Endothelial cell of coronary artery (primary cell): Measurements from ENCODE around the gene MRLN. TPM values are rescaled to one million over a fixed set of nuclear protein-coding genes. Genes with fewer than 3 reads are reported as not detected.

Experiments used
- total RNA-seq: library from RNA; depleted of rRNA; stranded (reverse); fragments of >200 nt; gene quantifications from 2 replicates; pipeline ENCODE4 v1.2.3, GENCODE V29; 2014

The MRLN gene
- total RNA-seq, result not detected in 2 replicates

GRCh38 chr10:59753267-59753666, at the start of gene MRLN:
Gene MRLN, minus strand, starts transcription at chr10:59753455.

DNA sequence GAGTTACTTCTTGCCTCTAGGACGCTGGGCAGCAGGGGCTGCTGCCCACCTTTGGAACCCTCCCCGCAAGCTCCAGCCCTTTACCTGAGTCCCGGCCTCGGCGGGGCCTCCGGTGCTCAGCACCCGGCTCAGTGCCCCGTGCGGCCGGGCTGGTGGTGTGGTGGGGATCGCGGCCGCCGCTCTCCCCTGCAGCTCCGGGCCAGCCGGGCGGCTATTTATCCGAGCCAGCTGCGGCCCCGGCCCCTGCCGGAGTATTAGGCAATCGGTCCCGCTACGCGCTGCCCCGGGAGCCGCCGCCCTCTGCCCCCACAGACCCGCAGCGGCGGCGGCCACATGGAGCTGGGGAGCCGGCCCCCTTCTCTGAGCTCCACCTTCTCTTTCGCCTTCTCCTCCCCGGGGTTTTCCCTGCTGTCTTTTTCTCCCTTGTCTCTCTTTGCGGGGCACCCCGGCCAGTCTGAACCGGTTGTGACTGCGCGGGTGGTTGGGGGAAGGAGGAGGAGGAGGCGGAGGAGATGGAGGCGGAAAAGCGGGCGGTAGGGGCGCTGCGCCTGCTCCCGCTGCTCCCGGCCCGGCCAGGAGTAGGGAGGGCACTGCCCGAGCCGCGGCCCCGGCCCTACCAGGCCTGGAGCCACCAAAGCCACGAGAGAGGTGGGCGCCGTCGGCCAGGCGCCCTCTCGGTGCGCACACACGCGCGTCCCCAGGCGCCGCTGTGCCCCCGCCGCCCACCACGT, 43.7 kb downstream of the MRLN start, which contains the start of gene SLC16A9:
Gene SLC16A9, minus strand, starts transcription at position 456 of the 731 bp plus-strand sequence. CDS start 25,559 bp downstream, outside the sequence.

Other genes with a start within 250 kb of the MRLN start
- 0.19 and 5.2 TPM in 2 replicates for gene SLC16A9, start 43.6 kb downstream of the MRLN start, total RNA-seq
- gene CCDC6, start 153.1 kb upstream of the MRLN start, total RNA-seq, result 19.0 and 24.4 TPM in 2 replicates